Caco-2 (cell line): Measurements from ENCODE around the gene PLXNA1. TPM values are rescaled to one million over a fixed set of nuclear protein-coding genes. Genes with fewer than 3 reads are reported as not detected.
A peak's percentile ranks its signal among the peaks of the same experiment; 100 is the strongest.

Source experiments
- BruUV-seq: library from RNA; stranded (reverse); fragments of 400-500 nt; replicated peaks from 2 replicates; lab custom pipeline; 2021; lab: Mats Ljungman, UMichigan
- CTCF ChIA-PET: fragments of 300-600 bp; sonication (Branson Sonifier 250); formaldehyde crosslinking; loops from one replicate; lab custom pipeline; 2022; ENCODE audit warnings: antibody characterized with exemption; lab: Charles Lee
- POLR2A ChIA-PET: fragments of 300-600 bp; sonication (Branson Sonifier 250); formaldehyde crosslinking; loops from one replicate; lab custom pipeline; 2022; ENCODE audit warnings: antibody characterized with exemption; lab: Charles Lee
- DNase-seq, 2 experiments: peaks; one replicate each; pipeline versions ENCODE4 v3.0.0 to v3.0.0-alpha.2; 2020 to 2022
- H3K27me3 ChIP-seq: replicated peaks from 2 replicates; pipeline ENCODE4 v1.6.0; 2011; ENCODE audit warnings: low read length; ENCODE audit not compliant: control insufficient read depth, insufficient read depth
- H3K36me3 ChIP-seq: 2 replicates; pipeline ENCODE4 v1.5.1; 2011; ENCODE audit warnings: low read length; ENCODE audit not compliant: control insufficient read depth, insufficient read depth
- H3K4me1 ChIP-seq: fragments of 250-450 bp; sonication (Bioruptor Pico); 2 replicates; pipeline ENCODE4 v1.5.1; 2020; ENCODE audit warnings: mild to moderate bottlenecking
- H3K4me3 ChIP-seq: 2 replicates; pipeline ENCODE4 v1.5.1; 2011; ENCODE audit warnings: low read depth, mild to moderate bottlenecking, control low read depth, low read length
- H3K9me3 ChIP-seq: fragments of 250-450 bp; sonication (Bioruptor Pico); 2 replicates; pipeline ENCODE4 v1.5.1; 2020; ENCODE audit warnings: mild to moderate bottlenecking, moderate library complexity
- H3K27ac Mint-ChIP-seq: one replicate; pipeline ENCODE4 v1.8.0; 2022; ENCODE audit warnings: mixed read lengths; ENCODE audit not compliant: unreplicated experiment
- H3K27me3 Mint-ChIP-seq: one replicate; pipeline ENCODE4 v1.8.0; 2022; ENCODE audit warnings: mixed read lengths; ENCODE audit not compliant: insufficient read depth, unreplicated experiment
- H3K36me3 Mint-ChIP-seq: one replicate; pipeline ENCODE4 v1.8.0; 2022; ENCODE audit warnings: mild to moderate bottlenecking, mixed read lengths; ENCODE audit not compliant: insufficient read depth, unreplicated experiment
- H3K4me1 Mint-ChIP-seq: one replicate; pipeline ENCODE4 v1.8.0; 2022; ENCODE audit warnings: low read depth, mixed read lengths; ENCODE audit not compliant: unreplicated experiment
- H3K4me3 Mint-ChIP-seq: one replicate; pipeline ENCODE4 v1.8.0; 2022; ENCODE audit warnings: mild to moderate bottlenecking, moderate library complexity, mixed read lengths; ENCODE audit not compliant: unreplicated experiment
- H3K9me3 Mint-ChIP-seq: one replicate; pipeline ENCODE4 v1.8.0; 2022; ENCODE audit warnings: mixed read lengths; ENCODE audit not compliant: unreplicated experiment
- intact Hi-C: fragments of 100-400 bp; cut with micrococcal nuclease; formaldehyde crosslinking; loops from one replicate; pipeline ENCODE4 v1.10.0; 2022; ENCODE audit not compliant: unreplicated experiment
- total RNA-seq: library from RNA; stranded (reverse); gene quantifications from 2 replicates; pipeline ENCODE4 v1.2.3, GENCODE V29; 2022
- TF ChIP-seq, protein P1 (sequence below), 2 experiments: fragments of 200-600 bp in 1 of 2; IDR thresholded peaks; 1 replicate in 1 of 2; 2 replicates in 1 of 2; pipeline versions ENCODE4 v1.5.1 to v1.8.0; 2011 to 2022; ENCODE audit warnings: antibody characterized with exemption in 1 of 2, control low read depth in 1 of 2, inconsistent platforms in 1 of 2, low read depth in 1 of 2, low read length in 1 of 2, mild to moderate bottlenecking in 1 of 2, moderate library complexity in 1 of 2; ENCODE audit not compliant: insufficient read depth in 1 of 2, severe bottlenecking in 1 of 2, unreplicated experiment in 1 of 2

The PLXNA1 gene
- total RNA-seq, 1 experiment from 2014 or later = 95.1 TPM

DNA sequence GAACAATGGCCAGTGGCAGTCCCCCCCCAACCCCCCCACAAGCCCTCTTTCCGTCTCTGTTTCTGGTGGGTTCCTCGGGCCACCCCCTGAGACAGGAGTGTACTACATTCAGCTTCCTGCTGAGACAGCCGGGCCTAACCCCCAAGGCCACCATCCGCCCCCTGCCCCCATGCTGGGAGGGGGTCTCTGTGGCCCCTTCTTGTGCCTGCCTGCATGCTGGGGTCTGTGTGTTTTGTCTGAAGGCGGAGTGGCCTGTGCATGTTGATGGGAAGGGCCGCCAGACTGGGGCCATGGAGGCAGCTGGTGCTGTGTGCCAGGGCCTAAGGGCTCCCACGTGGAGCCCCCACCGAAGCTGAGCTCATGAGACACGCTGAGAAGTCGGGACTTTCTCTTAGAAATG lies 26.6 kb downstream of the PLXNA1 start:
- no TSS peak for BruUV-seq
- H3K4me1 Mint-ChIP-seq = no peaks in the 10 kb centered on the region
- H3K36me3 Mint-ChIP-seq = peaks cover 58% of the 10 kb centered on the region
- Histone ChIP-seq H3K4me3 (no peak overlapping the region), H3K9me3 (no peaks in the 10 kb centered on the region), H3K4me1 (no peaks in the 10 kb centered on the region), H3K27me3 (no peaks in the 10 kb centered on the region), H3K36me3 (peaks cover 2% of the 10 kb centered on the region; the same call in 1 of the 2 replicates)
- intact Hi-C loops = no loop called here
- POLR2A ChIA-PET = no interaction called here
- H3K27ac Mint-ChIP-seq = no peak overlapping the region
- H3K4me3 Mint-ChIP-seq = no peak overlapping the region
- no peak for DNase-seq
- H3K9me3 Mint-ChIP-seq = no peaks in the 10 kb centered on the region
- H3K27me3 Mint-ChIP-seq = no peaks in the 10 kb centered on the region
- TF ChIP-seq, protein P1, sequence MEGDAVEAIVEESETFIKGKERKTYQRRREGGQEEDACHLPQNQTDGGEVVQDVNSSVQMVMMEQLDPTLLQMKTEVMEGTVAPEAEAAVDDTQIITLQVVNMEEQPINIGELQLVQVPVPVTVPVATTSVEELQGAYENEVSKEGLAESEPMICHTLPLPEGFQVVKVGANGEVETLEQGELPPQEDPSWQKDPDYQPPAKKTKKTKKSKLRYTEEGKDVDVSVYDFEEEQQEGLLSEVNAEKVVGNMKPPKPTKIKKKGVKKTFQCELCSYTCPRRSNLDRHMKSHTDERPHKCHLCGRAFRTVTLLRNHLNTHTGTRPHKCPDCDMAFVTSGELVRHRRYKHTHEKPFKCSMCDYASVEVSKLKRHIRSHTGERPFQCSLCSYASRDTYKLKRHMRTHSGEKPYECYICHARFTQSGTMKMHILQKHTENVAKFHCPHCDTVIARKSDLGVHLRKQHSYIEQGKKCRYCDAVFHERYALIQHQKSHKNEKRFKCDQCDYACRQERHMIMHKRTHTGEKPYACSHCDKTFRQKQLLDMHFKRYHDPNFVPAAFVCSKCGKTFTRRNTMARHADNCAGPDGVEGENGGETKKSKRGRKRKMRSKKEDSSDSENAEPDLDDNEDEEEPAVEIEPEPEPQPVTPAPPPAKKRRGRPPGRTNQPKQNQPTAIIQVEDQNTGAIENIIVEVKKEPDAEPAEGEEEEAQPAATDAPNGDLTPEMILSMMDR (IDR thresholded peaks at IDR 0.05; ENCODE audit: insufficient read depth in 1 of 2, low read depth in 1 of 2, low read length in 1 of 2, severe bottlenecking in 1 of 2, unreplicated experiment in 1 of 2) = no peak
- CTCF ChIA-PET = no interaction called here

GRCh38 chr3:127011270-127011992 lies 28.5 kb downstream of the PLXNA1 start:
- intact Hi-C loops = no loop called here
- no peak overlapping the region for H3K4me3 Mint-ChIP-seq
- CTCF ChIA-PET = no interaction called here
- no peaks in the 10 kb centered on the region for H3K9me3 Mint-ChIP-seq
- DNase-seq = peak in 1 of 2 experiments; percentile 53
- POLR2A ChIA-PET = no interaction called here
- no peaks in the 10 kb centered on the region for H3K27me3 Mint-ChIP-seq
- Histone ChIP-seq H3K9me3 (no peaks in the 10 kb centered on the region), H3K27me3 (no peaks in the 10 kb centered on the region), H3K4me1 (no peaks in the 10 kb centered on the region), H3K36me3 (peaks cover 2% of the 10 kb centered on the region; the same call in 1 of the 2 replicates), H3K4me3 (no peak overlapping the region)
- TF ChIP-seq, protein P1 (IDR thresholded peaks at IDR 0.05; ENCODE audit: insufficient read depth in 1 of 2, low read depth in 1 of 2, low read length in 1 of 2, severe bottlenecking in 1 of 2, unreplicated experiment in 1 of 2) = no peak
- no TSS peak for BruUV-seq
- H3K27ac Mint-ChIP-seq = peak overlapping the region; percentile 53
- no peaks in the 10 kb centered on the region for H3K4me1 Mint-ChIP-seq
- H3K36me3 Mint-ChIP-seq = peaks cover 73% of the 10 kb centered on the region

DNA sequence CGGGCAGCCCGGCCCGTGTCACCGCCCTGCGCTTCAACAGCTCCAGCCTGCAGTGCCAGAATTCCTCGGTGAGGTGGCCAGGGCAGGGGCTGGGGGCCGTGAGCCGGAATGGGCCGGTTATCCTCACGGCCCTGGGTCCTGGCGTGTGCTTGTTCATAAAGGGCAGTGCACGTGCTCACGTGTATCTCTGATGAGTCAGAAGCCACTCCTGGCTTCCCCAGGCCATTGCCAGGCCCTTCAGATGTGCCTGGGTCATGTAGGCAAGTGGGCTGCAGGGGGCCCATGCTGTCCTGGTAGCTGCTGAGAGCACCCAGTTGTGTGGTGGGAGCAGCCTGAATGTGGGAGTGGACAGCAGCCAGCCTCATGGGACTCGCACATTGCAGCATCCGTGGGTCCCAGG lies 29.2 kb downstream of the PLXNA1 start:
- H3K36me3 ChIP-seq = peaks cover 2% of the 10 kb centered on the region; the same call in 1 of the 2 replicates
- no peak overlapping the region for H3K4me3 ChIP-seq
- no peak for DNase-seq
- no peaks in the 10 kb centered on the region for H3K27me3 ChIP-seq
- intact Hi-C loops = no loop called here
- no peaks in the 10 kb centered on the region for H3K9me3 ChIP-seq
- peaks cover 70% of the 10 kb centered on the region for H3K36me3 Mint-ChIP-seq
- no peaks in the 10 kb centered on the region for H3K9me3 Mint-ChIP-seq
- no peaks in the 10 kb centered on the region for H3K4me1 Mint-ChIP-seq
- no peaks in the 10 kb centered on the region for H3K4me1 ChIP-seq
- H3K4me3 Mint-ChIP-seq = no peak overlapping the region
- ChIA-PET CTCF (no interaction called here), POLR2A (no interaction called here)
- H3K27ac Mint-ChIP-seq = peak overlapping the region; percentile 53
- TF ChIP-seq, protein P1 (IDR thresholded peaks at IDR 0.05; ENCODE audit: insufficient read depth in 1 of 2, low read depth in 1 of 2, low read length in 1 of 2, severe bottlenecking in 1 of 2, unreplicated experiment in 1 of 2) = no peak
- BruUV-seq = no TSS peak
- no peaks in the 10 kb centered on the region for H3K27me3 Mint-ChIP-seq
